Astrocyte of the spinal cord (primary cell): ENCODE data around the gene TPRA1.

Source experiments
- DNase-seq: peaks from one replicate; pipeline ENCODE4 v3.0.0; 2011; ENCODE audit warnings: low read depth, low spot score
- H3K4me3 ChIP-seq: 2 replicates; pipeline ENCODE4 v1.5.1; 2011; ENCODE audit warnings: low read depth, mild to moderate bottlenecking, low read length, moderate library complexity
- in situ Hi-C: cut with HindIII; loops from 2 replicates; pipeline ENCODE4 v1.10.0; 2017; ENCODE audit warnings: low sequenced_read_pairs
- TF ChIP-seq, protein P1 (sequence below): IDR thresholded peaks from 2 replicates; pipeline ENCODE4 v1.5.1; 2012; ENCODE audit warnings: low read depth, mild to moderate bottlenecking, low read length, inconsistent platforms

TPRA1 gene

GRCh38 chr3:127545711-127546457, 44.6 kb downstream of the TPRA1 start:
- TF ChIP-seq, protein P1, sequence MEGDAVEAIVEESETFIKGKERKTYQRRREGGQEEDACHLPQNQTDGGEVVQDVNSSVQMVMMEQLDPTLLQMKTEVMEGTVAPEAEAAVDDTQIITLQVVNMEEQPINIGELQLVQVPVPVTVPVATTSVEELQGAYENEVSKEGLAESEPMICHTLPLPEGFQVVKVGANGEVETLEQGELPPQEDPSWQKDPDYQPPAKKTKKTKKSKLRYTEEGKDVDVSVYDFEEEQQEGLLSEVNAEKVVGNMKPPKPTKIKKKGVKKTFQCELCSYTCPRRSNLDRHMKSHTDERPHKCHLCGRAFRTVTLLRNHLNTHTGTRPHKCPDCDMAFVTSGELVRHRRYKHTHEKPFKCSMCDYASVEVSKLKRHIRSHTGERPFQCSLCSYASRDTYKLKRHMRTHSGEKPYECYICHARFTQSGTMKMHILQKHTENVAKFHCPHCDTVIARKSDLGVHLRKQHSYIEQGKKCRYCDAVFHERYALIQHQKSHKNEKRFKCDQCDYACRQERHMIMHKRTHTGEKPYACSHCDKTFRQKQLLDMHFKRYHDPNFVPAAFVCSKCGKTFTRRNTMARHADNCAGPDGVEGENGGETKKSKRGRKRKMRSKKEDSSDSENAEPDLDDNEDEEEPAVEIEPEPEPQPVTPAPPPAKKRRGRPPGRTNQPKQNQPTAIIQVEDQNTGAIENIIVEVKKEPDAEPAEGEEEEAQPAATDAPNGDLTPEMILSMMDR, result no peak
- H3K4me3 ChIP-seq, result no peak overlapping the region
- no peak for DNase-seq
- in situ Hi-C loops, result no loop called here

- no peak overlapping the region for H3K4me3 ChIP-seq
- TF ChIP-seq, protein P1, result no peak
- DNase-seq, result no peak
- in situ Hi-C loops, result no loop called here
Measured at GRCh38 chr3:127545216-127545615, 45.3 kb downstream of the TPRA1 start.

DNA sequence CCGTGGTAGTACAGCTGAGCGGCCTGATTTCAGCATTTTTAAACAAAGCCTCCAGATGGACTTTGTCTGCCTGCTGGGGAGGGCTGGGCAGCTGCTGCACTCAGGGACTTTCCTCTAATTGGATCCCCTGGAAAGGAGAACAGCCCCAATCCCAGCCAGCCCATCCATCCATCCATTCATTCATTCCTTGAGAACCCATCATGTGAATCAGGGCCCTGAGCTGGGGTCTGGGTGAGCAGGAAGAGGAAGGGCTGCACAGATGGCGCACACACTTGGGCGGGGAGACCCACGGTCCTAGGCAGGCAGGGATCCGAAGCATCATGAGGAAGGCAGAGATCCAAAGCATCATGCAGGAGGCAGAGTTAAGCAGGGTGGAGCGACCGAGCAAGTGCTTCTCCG, 45.7 kb downstream of the TPRA1 start:
- no peak overlapping the region for H3K4me3 ChIP-seq
- TF ChIP-seq, protein P1, result peak; percentile 0
- no peak for DNase-seq
- in situ Hi-C loops, result no loop called here

- H3K4me3 ChIP-seq, result no peak overlapping the region
- TF ChIP-seq, protein P1, result peak; percentile 86
- DNase-seq, result peak; percentile 48
- in situ Hi-C loops, result no loop called here
Measured at GRCh38 chr3:127544192-127544802, 46.2 kb downstream of the TPRA1 start.

DNA sequence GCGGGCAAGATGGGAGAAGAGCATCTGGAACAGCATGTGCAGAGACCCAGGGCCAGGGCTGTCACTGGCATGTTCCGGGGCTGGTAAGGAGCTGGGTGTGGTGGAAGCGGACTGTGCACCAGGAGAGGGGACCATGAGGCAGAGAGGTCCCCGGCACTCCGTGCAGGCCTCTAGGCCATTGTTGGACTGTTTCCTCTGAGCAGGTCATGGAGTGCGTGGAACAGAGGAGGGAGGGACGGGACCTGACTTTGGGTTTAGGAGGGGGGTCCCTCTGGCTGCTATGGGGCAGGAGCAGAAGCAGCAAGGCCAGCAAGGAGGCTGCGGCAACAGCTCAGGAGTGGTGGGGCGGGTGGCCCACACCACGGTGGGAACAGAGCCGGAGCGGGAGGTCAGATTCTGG, 47.1 kb downstream of the TPRA1 start:
- DNase-seq, result no peak
- no peak overlapping the region for H3K4me3 ChIP-seq
- in situ Hi-C loops, result no loop called here
- TF ChIP-seq, protein P1, result no peak

DNA sequence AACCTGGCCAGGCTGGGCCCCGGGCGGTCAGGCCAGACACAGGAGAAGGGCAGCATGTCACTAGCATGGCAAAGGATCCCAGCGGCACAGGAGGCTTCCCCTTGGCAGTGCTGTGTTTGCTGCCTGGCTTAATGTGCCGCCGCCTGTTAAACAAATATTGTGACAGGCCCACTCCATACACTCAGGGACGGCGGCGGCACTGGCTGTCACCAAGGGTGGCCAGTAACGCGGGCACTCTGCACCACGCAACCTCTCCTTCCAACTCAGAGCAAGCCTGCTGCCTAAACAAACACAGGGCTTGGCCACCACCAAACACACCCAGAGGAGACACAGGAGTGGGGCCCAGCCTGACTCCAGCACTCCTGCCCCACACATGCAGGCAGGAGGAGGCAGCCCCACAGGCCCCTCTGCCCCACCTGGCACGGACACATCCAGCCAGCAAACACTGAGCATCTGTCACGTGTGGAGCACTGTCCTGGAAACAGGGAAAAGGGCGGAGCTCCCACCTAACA, 48.0 kb downstream of the TPRA1 start:
- H3K4me3 ChIP-seq, result no peak overlapping the region
- TF ChIP-seq, protein P1, result no peak
- no peak for DNase-seq
- in situ Hi-C loops, result no loop called here
